SKM-1 treated with dmso at 0.1 percent for 144 hours (cell line): Measurements from ENCODE around the gene PLAAT3.
A peak's percentile ranks its signal among the peaks of the same experiment; 100 is the strongest.
"Not testable (repeated sequence)": the region's sequence is repeated elsewhere in the genome, so short reads cannot be mapped to it uniquely, and the experiment has no call there.

ENCODE experiments used
- DNase-seq: peaks from one replicate; lab custom pipeline; 2025; ENCODE audit not compliant: unreplicated experiment; lab: John Stamatoyannopoulos, UW

The PLAAT3 gene

GRCh38 chr11:63609971-63610580, 4.2 kb downstream of the PLAAT3 start:
- DNase-seq, result no peak

- DNase-seq, result no peak
These were observed 4.7 kb downstream of the PLAAT3 start for GRCh38 chr11:63609536-63609935.

GRCh38 chr11:63608353-63609345, 5.6 kb downstream of the PLAAT3 start:
- no peak for DNase-seq

- DNase-seq, result no peak
These were observed 11.1 kb downstream of the PLAAT3 start for GRCh38 chr11:63603180-63603518.

GRCh38 chr11:63602290-63603179, 11.7 kb downstream of the PLAAT3 start:
- DNase-seq, result not testable (repeated sequence)

- no peak for DNase-seq
These were observed 14.8 kb downstream of the PLAAT3 start for GRCh38 chr11:63599211-63600122.

- no peak for DNase-seq
These were observed 15.7 kb downstream of the PLAAT3 start for GRCh38 chr11:63598556-63598955.

GRCh38 chr11:63595296-63595695, 18.9 kb downstream of the PLAAT3 start:
- no peak for DNase-seq

- peak; percentile 37 for DNase-seq
These were observed 21.2 kb downstream of the PLAAT3 start for GRCh38 chr11:63592975-63593395.

GRCh38 chr11:63590024-63590788, 24.0 kb downstream of the PLAAT3 start:
- no peak for DNase-seq

- no peak for DNase-seq
These were observed 25.2 kb downstream of the PLAAT3 start for GRCh38 chr11:63589000-63589399.

GRCh38 chr11:63586451-63587166, 27.6 kb downstream of the PLAAT3 start:
- no peak for DNase-seq

- no peak for DNase-seq
These were observed 30.9 kb downstream of the PLAAT3 start for GRCh38 chr11:63583357-63583677.

GRCh38 chr11:63581224-63581623, 33.0 kb downstream of the PLAAT3 start:
- not testable (repeated sequence) for DNase-seq

GRCh38 chr11:63578882-63579281, 35.4 kb downstream of the PLAAT3 start:
- DNase-seq, result not testable (repeated sequence)

GRCh38 chr11:63574856-63575602, 39.2 kb downstream of the PLAAT3 start:
- DNase-seq, result no peak

- no peak for DNase-seq
These were observed 40.1 kb downstream of the PLAAT3 start for GRCh38 chr11:63573881-63574855.
